GM12864 (cell line): ENCODE data around the gene NSMCE1.
"Not testable (repeated sequence)": the region's sequence is repeated elsewhere in the genome, so short reads cannot be mapped to it uniquely, and the experiment has no call there.

Source experiments
- DNase-seq: peaks from one replicate; pipeline ENCODE4 v3.0.0-alpha.2; 2011; ENCODE audit warnings: low read depth
- H3K4me3 ChIP-seq: 2 replicates; pipeline ENCODE4 v1.5.1; 2011; ENCODE audit warnings: mild to moderate bottlenecking, low read depth, low read length, control low read depth
- CTCF ChIP-seq: IDR thresholded peaks from 2 replicates; pipeline ENCODE4 v1.5.1; 2011; ENCODE audit warnings: low read depth, mild to moderate bottlenecking, moderate library complexity, low read length, control low read depth, inconsistent platforms; ENCODE audit errors: missing control alignments

NSMCE1 gene

GRCh38 chr16:27267037-27267677 is 1.4 kb downstream of the NSMCE1 start:
- H3K4me3 ChIP-seq, result peak overlapping the region; percentile 67; the same call in 1 of the 2 replicates
- DNase-seq, result peak; percentile 44
- no peak for TF ChIP-seq CTCF

GRCh38 chr16:27265982-27266381 is 2.6 kb downstream of the NSMCE1 start:
- DNase-seq, result no peak
- H3K4me3 ChIP-seq, result no peak overlapping the region
- no peak for TF ChIP-seq CTCF

GRCh38 chr16:27264151-27264550 is 4.4 kb downstream of the NSMCE1 start:
- no peak for TF ChIP-seq CTCF

GRCh38 chr16:27262904-27263423 is 5.6 kb downstream of the NSMCE1 start:
- not testable (repeated sequence) for DNase-seq, H3K4me3 ChIP-seq

More at GRCh38 chr16:27264151-27264550, 4.4 kb downstream of the NSMCE1 start:
- H3K4me3 ChIP-seq, result no peak overlapping the region
- DNase-seq, result no peak

- DNase-seq, result no peak
- no peak overlapping the region for H3K4me3 ChIP-seq
- TF ChIP-seq CTCF, result no peak
Observed at GRCh38 chr16:27259710-27260109, 8.9 kb downstream of the NSMCE1 start.

- H3K4me3 ChIP-seq, result no peak overlapping the region
- TF ChIP-seq CTCF, result no peak
- DNase-seq, result no peak
Observed at GRCh38 chr16:27258241-27258734, 10.3 kb downstream of the NSMCE1 start.

GRCh38 chr16:27257271-27257670 is 11.3 kb downstream of the NSMCE1 start:
- DNase-seq, result no peak
- no peak overlapping the region for H3K4me3 ChIP-seq
- TF ChIP-seq CTCF, result no peak
